Loucy (cell line): ENCODE data around the gene SOST.

ENCODE experiments used
- EZH2phosphoT487 ChIP-seq: fragments of 200-600 bp; IDR thresholded peaks from 2 replicates; pipeline ENCODE4 v1.6.1; 2018; ENCODE audit warnings: antibody characterized with exemption, mild to moderate bottlenecking, moderate library complexity, borderline replicate concordance
- TF ChIP-seq, protein P1 (sequence below): fragments of 200-600 bp; sonication (generic); conservative IDR thresholded peaks from 2 replicates; pipeline ENCODE4 v1.5.1; 2014; ENCODE audit warnings: mild to moderate bottlenecking, antibody characterized with exemption, low read length

DNA sequence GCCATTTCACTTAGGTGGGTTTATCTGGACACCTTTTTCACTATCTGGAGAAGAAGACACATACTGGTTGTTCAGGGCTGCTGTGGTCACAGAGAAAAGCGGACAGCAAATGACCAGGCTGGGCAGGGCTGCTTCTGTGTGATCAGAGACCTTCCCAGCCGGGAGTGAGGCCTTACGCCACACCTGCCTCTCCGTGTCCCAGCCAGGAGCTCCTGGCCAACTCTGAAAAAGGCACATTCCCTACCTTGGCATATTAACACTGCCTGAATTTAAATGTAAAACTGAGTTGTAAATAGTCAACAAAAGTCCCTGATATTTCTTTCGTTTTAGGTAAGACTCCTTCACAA, 9.1 kb upstream of the SOST start:
- TF ChIP-seq, protein P1, sequence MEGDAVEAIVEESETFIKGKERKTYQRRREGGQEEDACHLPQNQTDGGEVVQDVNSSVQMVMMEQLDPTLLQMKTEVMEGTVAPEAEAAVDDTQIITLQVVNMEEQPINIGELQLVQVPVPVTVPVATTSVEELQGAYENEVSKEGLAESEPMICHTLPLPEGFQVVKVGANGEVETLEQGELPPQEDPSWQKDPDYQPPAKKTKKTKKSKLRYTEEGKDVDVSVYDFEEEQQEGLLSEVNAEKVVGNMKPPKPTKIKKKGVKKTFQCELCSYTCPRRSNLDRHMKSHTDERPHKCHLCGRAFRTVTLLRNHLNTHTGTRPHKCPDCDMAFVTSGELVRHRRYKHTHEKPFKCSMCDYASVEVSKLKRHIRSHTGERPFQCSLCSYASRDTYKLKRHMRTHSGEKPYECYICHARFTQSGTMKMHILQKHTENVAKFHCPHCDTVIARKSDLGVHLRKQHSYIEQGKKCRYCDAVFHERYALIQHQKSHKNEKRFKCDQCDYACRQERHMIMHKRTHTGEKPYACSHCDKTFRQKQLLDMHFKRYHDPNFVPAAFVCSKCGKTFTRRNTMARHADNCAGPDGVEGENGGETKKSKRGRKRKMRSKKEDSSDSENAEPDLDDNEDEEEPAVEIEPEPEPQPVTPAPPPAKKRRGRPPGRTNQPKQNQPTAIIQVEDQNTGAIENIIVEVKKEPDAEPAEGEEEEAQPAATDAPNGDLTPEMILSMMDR, result no peak
- TF ChIP-seq EZH2phosphoT487, result no peak
